ELF-1 (cell line): Measurements from ENCODE around the gene TBC1D9.
"Not testable (repeated sequence)": the region's sequence is repeated elsewhere in the genome, so short reads cannot be mapped to it uniquely, and the experiment has no call there.

Experiments
- DNase-seq: peaks from one replicate; pipeline ENCODE4 v3.0.0-alpha.2; 2016; ENCODE audit warnings: low read depth, low spot score

Gene TBC1D9

DNA sequence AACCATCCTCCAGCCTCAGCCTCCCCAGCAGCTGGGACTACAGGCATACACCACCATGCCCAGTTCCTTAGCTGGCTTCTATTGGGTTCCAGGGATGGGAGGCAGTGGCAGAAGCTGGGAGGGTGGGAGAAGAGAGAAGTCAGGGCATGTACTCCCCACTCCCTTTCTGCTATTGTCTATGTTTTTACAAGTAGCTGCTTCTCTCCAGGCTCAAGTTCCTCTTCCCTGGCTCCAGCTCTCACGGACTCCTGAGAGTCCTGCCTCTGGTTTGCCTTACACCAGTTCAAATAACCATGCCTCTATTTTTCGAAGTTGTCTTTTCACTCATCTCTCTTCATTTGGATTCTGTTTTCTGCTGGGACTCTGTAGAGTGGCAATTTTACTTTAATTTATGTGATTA is 2.9 kb downstream of the TBC1D9 start:
- DNase-seq = no peak

DNA sequence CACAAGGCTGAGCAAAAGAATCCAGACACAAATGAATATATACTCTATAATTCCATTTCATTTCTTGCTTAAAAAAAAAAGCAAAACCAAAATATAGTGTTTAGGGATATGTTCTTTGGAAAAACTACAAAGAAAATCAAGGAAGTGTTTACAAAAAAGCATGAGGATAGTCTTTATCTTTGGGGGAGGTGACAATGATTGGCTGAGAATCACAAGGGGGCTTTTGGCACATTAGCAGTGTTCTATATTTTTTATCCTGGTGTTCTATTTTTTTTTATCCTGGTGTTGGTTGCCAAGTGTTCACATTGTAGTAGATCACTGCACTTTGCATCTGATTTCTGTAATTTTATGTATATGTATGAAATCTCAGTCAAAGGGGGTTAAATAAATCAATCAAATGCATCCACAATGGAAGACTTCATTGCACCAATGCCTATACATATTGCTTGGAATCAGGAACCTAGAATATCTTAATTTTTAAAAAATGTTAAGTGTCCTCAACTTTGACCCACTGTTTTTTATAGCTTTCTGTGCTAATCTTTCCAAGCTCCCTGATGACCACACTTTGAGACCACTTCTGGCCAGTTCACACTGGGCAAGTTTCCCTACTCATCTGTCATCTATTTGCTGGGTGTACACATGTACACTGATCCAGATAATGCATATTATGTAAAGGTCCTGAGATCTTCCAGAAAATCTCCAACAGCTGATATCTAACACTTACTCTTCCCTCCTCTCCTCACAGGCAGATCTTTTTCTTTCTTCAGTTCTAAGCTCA is 3.7 kb downstream of the TBC1D9 start:
- DNase-seq = no peak

DNA sequence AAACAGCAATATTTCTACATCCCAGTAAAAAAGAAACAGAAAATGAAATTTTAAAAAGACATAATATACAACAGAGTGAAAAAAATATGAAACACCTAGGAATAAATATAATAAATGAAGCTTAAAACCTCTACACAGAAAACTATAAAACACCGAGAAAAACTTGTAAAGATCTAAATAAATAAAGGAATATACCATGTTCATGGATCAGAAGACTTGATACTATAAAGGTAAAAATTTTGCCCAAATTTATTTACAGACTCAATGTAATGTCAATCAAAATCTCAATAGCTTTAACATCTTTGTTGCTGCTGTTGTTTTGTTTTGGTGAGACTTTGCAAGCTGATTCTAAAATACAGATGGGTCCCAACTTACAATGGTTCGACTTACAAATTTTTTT is 5.7 kb downstream of the TBC1D9 start:
- DNase-seq = no peak

DNA sequence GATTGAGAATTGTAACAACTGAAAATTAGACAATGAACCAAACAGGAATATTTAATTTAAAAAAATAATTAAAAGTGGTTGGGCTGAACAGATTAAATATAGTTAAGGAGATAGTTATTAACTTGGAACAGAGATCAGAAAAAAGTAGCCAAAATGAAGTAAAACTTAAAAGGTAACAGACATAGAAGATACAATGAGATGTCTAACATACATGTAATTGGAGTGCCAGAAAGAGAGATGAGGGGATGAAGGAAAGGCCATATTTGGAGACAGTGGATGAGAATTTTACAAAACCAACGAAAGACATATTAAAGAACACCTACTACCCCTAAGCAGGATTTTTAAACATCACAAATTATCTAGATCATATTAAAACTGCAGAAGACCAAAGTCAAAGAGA is 8.0 kb downstream of the TBC1D9 start:
- DNase-seq = no peak

DNA sequence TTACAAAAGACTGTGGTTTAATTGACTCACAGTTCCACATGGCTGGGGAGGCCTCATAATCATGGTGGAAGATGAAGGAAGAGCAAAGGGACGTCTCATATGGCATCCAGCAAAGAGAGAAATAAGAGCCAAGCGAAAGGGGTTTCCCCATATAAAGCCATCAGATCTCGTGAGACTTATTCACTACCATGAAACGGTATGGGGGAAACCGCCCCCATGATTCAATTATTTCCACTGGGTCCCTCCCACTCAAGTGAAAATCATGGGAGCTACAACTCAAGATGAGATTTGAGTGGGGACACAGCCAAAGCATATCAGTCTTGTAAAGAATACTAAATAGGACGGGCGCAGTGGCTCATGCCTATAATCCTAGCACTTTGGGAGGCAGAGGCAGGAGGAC is 9.6 kb downstream of the TBC1D9 start:
- DNase-seq = not testable (repeated sequence)

DNA sequence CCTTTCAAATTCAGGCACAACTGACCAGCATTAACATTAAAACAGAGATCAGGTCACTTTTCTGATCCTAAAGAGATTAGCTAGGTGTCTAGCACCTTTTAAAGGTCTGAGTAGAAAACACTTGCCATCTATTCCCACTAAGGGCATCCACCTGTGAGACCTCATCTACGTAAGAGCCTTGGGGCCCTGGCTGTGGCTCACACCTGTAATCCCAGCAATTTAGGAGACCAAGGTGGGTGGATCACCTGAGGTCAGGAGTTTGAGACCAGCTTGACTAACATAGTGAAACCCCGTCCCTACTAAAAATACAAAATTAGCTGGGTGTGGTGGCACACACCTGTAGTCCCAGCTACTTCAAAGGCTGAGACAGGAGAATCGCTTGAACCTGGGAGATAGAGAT is 11.8 kb downstream of the TBC1D9 start:
- no peak for DNase-seq

DNA sequence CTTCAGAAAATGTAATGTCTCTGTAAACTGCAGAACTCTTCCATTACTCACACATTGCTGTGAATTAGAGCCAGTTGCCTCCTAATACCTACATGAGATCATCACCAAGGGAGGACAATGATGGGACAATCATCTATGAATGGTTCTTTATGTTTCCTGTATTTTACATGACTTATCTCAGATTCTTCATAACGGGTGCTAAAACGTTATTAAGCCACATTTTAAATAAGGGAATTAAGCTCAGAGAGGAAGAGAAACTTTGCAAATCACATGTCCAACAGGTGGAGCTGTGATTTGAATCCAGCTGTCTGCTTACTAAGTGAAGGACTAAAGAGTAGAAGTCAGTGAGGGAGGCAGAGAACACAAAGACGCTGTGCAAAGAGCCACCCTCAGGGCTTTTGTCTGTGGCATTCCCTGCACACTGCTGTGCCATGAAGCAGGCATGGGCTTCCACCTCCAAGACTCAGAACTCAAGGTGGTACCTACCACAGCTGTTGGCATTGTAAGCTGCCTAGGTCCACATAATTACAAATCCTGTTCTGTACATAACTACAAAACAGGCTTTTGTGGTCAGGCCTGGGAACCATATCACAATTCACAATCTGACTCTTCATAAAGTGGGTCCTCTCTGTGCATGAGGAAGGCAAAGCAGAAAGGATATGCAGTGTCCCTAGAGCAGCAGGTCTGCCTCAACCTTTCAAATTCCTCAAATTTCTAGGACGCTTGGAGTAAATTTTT is 12.8 kb downstream of the TBC1D9 start:
- peak; percentile 72 for DNase-seq

DNA sequence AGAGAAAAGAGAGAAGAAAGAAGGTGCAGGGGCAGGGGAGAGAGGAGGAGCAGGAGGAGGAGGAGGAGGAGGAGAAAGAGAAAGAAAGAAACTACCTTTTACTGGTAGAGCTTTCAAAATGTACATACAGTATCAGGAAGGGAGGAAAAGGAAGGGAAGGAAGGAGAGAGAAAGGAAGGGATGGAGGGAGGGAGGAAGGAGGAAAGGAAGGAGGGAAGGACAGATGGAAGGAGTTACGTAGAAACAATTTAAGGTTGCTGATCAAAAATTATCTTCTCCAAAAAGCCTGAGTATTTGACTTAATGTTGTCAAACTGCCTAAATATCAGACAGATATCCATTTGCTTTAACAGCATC is 13.4 kb downstream of the TBC1D9 start:
- no peak for DNase-seq

DNA sequence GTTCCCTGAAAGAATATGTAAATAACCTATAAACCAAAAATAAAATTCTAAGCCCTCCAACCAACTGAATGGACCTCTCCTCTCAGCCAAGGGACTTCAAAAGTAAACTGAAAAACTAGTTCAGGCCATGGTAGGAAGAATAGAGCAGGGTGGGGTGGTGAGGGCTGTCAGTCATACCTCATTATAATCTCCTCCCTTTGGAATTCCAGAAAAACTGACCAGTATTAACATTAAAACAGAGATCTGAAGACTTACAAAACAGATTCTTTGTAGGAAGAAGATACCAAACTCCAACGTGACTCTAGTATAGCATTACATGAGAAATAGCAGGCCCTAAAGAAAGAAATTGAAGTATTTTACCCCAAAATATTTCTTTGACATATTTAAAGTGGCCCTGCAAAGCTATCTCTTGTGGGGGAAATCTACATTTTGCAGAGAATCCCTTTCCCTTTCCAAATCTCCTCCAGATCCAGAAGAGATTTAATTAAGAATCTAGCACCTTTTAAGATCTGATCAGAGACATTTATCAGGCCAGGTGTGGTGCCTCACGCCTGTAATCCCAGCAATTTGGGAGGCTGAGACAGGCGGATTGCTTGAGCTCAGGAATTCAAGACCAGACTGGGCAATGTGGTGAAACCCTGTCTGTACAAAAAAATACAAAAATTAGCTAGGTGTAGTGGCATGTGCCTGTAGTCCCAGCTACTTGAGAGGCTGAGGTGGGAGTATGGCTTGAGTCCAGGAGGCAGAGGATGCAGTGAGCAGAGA is 15.1 kb downstream of the TBC1D9 start:
- no peak for DNase-seq

DNA sequence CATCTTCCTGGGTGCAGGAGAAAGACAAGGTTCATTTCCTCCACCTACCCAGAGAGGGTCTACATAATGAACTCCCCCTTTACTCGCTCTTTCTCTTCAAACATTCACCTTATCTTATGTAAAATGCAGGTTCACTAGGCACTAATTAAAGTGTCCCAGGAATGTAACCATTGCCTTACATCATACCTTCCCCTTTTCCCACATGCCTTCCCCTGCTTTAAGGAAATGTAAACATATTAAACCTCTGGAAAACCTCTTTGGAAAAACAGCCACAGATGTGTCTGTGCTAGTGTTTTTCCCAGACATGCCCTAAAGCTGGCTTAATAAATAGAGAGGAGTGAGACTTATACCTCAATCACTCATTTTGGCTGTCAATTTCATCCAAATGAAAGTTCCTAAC is 15.8 kb downstream of the TBC1D9 start:
- DNase-seq = no peak

DNA sequence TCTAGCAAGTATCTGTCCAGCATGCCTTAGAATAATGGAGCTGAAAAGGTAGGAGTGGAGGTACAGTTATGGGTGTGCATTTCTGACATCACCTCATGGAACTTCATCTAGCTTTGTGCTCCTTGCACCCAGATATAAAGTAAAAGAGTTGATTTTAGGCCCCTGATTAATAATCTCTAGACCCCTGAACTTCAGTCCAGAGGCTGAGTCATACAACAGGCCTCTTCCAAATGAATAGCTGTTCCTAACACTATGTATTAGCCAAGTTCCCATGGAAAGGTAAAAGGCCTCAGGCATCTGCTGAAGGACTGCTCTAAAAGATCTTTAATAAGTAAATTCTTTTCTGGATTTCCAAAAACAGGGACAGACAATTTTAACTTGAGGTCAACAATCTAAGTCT is 16.2 kb downstream of the TBC1D9 start:
- DNase-seq = no peak

DNA sequence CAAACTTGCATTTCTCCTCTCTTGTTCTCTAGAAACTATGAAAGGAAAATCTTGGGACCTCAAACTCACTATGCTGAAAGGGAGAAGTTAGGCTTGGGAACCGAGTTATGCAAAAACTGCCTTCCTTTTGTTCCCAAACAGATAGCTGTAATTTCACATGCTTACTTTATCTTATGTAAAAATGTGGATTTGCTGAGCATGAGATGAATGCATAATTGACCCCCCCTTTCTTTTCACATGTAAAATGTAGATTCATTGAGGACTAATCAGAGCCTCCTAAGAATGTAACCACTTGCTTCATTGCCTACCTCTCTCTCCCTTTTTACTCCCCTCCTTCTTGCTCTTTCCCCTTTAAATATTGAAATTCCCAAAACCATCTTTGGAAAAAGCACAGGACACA is 18.0 kb downstream of the TBC1D9 start:
- no peak for DNase-seq

DNA sequence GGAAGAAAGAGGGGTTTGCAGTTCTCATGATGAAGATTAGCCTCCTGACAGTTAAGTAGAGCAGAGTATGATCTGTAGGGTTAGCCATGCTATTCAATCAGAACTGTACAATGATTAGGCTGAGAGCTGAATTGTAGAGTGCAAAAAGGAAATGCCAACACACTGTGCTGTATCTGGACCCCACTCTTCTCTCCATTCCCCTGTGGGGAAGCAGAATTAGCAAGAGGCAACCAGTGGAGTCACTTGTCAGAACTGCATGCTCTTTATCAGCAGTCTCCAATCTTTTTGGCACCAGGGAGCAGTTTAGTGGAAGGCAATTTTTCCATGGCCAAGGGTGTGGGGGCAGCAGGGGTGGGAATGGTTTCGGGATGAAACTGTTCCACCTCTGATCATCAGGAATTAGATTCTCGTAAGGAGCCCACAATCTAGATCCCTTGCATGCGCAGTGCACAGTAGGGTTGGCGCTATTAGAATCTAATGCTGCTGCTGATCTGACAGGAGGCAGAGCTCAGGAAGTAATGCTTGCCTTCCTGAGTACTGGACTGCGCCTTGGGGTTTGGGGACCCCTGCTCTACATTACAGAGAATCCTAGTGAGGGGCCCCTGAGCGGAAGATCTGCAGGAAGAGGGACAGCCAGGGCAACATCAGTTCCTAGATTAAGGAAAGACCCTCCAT is 19.4 kb downstream of the TBC1D9 start:
- no peak for DNase-seq

DNA sequence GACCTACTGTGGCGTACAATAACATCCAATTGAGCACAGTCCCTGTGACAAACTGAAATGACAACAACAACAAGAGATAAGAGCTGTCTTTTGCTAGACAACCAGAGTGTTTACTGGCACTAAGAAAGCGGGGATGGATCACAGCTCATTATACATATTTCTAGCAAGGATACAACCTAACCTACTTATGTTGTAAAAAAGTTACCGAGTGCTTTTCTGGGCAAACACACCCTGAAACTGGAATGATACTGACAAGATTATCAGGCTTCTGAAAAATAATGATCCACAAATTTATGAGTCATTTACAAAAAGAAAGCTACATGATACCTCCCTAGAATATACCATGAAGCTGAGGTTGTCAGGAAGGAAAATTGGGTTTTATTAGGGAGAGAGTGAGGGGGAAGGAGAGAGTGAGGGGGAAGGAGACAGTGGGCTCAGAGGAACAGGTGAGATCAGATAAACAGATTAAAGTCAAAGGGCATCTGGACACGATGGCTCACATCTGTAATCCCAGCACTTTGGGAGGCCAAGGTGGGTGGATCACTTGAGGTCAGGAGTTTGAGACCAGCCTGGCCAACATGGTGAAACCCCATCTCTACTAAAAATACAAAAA is 20.3 kb downstream of the TBC1D9 start:
- DNase-seq = no peak

DNA sequence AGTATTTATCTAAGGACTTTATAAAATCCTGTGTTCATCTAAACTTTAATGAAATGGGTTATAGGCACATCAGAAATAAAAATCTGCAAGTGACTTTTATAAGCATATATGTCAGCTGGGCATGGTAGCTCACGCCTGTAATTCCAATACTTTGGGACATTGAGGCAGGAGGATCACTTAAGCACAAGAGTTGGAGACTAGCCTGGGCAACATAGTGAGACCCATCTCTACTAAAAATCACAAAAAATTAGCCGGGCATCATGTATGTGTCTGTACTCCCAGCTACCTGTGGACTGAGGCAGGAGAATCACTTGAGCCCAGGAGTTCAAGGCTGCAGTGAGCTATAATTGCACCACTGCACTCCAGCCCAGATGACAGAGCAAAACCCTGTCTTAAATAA is 20.9 kb downstream of the TBC1D9 start:
- no peak for DNase-seq

DNA sequence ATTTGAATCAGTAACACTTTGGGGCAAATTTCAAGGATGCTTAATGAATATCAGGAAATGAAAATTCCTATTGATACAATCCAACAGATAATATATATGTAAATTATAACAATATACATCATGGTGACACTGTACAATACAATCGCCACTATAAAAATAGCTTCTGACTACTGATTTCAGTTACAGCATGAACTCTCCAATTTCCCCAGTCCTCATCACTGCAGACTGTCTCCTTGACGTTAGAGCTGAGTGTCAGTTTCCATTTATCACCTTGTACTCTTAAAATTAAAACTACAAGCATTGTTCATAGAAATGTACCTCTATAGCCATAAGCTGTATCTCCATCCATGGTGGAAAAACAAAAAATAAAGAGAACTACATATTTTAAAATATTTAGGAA is 23.4 kb downstream of the TBC1D9 start:
- DNase-seq = no peak

DNA sequence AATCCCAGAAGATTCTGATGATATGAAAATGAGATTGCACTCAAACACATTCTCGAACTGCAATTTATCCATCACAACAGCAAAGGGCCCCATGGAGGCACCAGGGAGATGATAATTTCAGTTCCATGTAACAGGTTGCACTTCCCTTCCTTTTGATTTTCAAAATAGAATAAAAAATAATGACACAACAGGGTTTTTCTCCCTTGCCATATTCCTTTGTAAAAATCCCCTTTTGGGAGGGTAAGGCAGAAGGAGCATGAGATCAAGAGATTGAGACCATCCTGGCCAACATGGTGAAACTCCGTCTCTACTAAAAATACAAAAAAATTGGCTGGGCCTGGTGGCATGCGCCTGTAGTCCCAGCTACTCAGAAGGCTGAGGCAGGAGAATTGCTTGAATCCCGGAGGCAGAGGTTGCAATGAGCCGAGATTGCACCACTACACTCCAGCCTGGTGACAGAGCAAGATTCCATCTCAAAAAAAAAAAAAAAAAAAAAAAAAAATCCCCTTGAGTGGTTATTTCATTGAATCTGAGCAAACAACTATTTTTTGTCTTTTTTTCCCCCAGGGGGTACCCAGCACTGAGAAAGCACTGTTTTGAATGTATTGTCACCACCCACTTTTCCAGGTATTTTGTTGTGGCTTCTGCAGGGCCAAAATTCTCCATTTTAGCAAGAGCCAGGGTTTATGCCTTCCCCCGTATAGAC is 26.7 kb downstream of the TBC1D9 start:
- no peak for DNase-seq

DNA sequence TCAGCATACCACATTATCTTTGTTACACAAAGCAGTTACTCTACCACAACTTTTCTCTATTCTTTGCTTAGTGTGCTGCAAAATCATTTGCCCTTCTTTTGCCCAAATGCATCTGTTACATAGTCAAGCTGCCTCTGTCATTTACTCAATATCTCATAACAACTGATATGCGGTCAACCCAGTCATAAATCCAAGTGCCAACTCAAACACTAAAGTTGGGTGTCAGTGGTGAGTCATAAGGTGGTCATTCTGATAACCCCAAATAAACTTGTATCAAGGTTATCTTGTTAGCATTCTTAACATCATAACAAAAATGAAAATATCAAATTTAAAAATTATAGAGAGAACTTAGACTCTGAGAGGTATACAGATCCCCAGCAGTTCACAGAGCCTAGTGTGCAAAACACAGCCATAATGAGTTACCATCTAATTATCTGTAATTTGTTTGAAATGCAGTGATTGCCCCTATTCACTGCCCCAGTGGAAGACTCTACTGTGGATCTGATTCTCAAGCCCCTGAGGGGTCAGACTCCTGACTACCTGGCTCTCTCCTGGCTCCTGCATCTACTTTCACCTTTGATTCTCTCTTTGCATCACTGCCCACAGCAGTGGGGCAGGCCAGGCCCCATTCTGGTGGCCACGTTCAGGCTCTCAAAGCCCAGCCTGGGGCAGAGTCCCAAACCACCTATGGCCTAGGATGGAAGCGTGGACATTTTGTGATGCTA is 29.2 kb downstream of the TBC1D9 start:
- peak; percentile 43 for DNase-seq

DNA sequence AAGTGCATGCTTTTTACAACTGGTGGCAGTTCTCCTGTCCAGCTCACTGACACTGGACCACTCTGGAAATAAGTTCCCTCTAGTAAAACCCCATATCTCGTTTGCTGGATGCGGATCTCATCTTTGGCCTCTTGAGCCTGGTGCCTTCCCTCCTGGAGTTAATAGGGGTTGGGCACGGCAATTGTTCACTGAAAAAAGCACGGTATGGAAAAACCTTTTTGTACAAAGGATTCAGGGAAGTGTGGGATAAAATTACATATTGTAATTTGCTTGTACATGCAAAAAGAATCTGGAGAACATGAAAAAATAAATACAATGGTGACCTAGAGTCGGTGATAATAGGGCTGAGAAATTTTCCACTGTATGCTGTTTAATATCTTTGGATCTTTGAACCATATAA is 30.6 kb downstream of the TBC1D9 start:
- DNase-seq = no peak

DNA sequence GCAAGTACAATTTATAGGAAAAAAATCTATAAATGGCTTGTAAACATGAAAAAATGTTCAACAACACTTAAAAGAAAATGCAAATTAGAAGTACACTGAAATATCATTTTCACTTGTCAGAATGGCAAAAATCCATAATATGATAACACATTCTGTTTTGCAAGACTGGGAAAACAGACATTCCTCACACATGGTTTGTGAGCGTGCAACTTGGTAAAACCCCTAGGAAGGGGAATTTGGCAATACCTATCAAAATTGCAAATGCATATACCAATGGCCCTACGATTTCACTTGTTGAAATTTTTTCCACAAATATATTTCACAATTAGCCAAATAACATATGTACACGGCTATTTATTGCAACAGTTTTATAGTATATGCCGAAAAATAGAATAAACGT is 31.4 kb downstream of the TBC1D9 start:
- no peak for DNase-seq
